PC-3 (cell line): ENCODE results near the gene FGGY.

ENCODE experiments used
- CTCF ChIP-seq: fragments of 300-600 bp; sonication (generic); conservative IDR thresholded peaks from 2 replicates; pipeline ENCODE4 v1.5.1; 2017; ENCODE audit warnings: antibody characterized with exemption, low read depth, mild to moderate bottlenecking, low read length
- EZH2 ChIP-seq: fragments of 300-600 bp; sonication (generic); IDR thresholded peaks from one replicate; pipeline ENCODE4 v1.6.1; 2017; ENCODE audit warnings: antibody characterized with exemption, mild to moderate bottlenecking, low read length; ENCODE audit not compliant: unreplicated experiment

GRCh38 chr1:59556802-59557548 is 260.1 kb downstream of the FGGY start:
- TF ChIP-seq CTCF, result no peak
- TF ChIP-seq EZH2, result no peak
